ENCODE measurements around the gene UBASH3B.
A peak's percentile ranks its signal among the peaks of the same experiment; 100 is the strongest.
"Not testable (repeated sequence)": the region's sequence is repeated elsewhere in the genome, so short reads cannot be mapped to it uniquely, and the experiment has no call there.

The UBASH3B gene

DNA sequence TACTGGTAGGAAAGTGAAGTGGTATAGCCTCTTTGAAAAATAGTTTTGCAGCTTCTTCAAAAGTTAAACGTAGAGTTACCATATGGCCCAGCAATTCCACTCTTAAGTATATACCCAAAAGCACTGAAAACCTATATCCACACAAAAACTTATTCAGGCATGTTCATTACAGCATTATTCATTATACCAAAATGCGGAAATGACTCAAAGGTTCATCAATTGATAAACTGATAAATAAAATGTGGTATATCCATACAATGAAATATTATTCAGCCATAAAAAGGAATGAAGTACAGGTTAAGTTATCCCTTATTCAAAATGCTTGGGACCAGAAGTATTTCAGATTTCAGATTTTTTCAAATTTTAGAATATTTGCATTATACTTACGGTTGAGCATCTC is 35.8 kb upstream of the UBASH3B start:
- no peak for DNase-seq (ENCODE audit: low spot score)
- in situ Hi-C loops (cut with MboI; ENCODE audit: low sequenced_read_pairs, unreplicated experiment): loop anchor here (25.0 kb wide), 1 partner anchor 393 kb away; no protein-coding TSS in a partner anchor
- TF ChIP-seq, protein P1, sequence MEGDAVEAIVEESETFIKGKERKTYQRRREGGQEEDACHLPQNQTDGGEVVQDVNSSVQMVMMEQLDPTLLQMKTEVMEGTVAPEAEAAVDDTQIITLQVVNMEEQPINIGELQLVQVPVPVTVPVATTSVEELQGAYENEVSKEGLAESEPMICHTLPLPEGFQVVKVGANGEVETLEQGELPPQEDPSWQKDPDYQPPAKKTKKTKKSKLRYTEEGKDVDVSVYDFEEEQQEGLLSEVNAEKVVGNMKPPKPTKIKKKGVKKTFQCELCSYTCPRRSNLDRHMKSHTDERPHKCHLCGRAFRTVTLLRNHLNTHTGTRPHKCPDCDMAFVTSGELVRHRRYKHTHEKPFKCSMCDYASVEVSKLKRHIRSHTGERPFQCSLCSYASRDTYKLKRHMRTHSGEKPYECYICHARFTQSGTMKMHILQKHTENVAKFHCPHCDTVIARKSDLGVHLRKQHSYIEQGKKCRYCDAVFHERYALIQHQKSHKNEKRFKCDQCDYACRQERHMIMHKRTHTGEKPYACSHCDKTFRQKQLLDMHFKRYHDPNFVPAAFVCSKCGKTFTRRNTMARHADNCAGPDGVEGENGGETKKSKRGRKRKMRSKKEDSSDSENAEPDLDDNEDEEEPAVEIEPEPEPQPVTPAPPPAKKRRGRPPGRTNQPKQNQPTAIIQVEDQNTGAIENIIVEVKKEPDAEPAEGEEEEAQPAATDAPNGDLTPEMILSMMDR (IDR thresholded peaks at IDR 0.05; ENCODE audit: borderline replicate concordance, control extremely low read depth, extremely low read depth, insufficient read depth, missing control alignments): no peak

DNA sequence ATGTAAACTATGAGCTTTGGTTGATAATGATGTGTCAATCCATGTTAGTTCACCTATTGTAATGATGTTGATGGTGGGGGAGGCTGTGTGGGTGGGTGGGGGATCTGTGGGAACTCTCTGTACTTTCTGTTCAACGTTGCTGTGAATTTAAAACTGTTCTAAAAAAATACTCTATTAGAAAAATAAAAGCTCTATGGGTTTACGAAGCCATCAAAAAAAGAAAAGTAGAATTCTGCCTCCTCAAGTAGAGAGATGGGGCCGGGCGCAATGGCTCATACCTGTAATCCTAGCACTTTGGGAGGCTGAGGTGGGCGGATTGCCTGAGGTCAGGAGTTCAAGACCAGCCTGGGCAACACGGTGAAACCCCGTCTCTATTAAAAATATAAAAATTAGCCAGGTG is 30.0 kb upstream of the UBASH3B start:
- in situ Hi-C loops (cut with MboI; ENCODE audit: low sequenced_read_pairs, unreplicated experiment); DNase-seq (ENCODE audit: low spot score): not testable (repeated sequence)

DNA sequence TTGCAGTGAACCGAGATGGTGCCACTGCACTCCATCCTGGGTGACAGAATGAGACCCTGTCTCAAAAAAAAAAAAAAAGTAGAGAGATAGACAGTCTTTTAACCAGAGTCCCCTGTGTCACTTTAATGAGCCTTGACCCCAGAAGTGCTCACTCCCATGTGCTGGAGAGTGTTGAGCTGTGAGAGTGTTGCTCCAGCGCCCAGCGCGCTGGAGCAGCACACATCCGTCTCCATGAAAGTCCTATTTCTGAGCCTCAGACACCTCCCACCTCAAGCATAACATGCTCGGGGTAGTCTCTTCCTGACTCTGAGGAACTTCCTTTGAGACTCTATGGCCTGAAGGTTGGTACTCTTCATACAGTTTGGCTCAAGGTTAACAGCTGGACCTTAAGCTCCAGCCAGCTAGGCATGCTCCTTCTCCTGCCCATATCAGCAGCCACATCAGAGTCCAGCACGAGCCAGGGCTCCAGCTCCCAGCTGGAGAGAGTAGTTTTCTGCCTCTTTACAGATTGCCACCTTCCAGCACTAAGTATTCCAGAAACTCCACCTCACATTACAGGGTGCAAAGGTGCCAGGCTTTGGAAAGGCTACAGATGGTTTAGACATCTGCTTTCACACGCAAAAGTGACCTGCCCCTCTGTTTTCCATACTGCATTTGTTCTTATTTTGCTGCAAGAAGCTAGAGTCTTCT is 29.4 kb upstream of the UBASH3B start:
- TF ChIP-seq, protein P1 (IDR thresholded peaks at IDR 0.05; ENCODE audit: borderline replicate concordance, control extremely low read depth, extremely low read depth, insufficient read depth, missing control alignments): no peak
- DNase-seq (ENCODE audit: low spot score): no peak
- in situ Hi-C loops (cut with MboI; ENCODE audit: low sequenced_read_pairs, unreplicated experiment): no loop called here

DNA sequence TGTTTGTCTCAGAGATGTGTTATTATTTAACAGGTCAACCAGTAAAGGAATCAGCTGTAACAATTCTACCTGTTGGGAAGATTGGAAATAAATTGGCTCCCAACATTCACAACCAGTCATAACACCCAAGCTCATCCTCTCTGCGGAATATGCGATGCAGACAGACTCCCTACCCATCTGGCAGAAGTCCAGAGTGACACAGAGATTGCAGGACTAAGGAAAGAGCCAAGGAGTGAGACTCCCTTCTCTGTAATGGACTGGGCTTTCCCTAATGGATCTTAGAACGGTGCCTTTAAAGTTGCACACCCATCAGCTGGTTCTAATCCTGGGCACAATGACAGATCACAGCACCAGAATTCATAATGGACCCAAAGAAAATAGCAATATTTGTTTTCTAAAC is 27.8 kb upstream of the UBASH3B start:
- DNase-seq (ENCODE audit: low spot score): no peak
- TF ChIP-seq, protein P1 (IDR thresholded peaks at IDR 0.05; ENCODE audit: borderline replicate concordance, control extremely low read depth, extremely low read depth, insufficient read depth, missing control alignments): no peak
- in situ Hi-C loops (cut with MboI; ENCODE audit: low sequenced_read_pairs, unreplicated experiment): no loop called here

DNA sequence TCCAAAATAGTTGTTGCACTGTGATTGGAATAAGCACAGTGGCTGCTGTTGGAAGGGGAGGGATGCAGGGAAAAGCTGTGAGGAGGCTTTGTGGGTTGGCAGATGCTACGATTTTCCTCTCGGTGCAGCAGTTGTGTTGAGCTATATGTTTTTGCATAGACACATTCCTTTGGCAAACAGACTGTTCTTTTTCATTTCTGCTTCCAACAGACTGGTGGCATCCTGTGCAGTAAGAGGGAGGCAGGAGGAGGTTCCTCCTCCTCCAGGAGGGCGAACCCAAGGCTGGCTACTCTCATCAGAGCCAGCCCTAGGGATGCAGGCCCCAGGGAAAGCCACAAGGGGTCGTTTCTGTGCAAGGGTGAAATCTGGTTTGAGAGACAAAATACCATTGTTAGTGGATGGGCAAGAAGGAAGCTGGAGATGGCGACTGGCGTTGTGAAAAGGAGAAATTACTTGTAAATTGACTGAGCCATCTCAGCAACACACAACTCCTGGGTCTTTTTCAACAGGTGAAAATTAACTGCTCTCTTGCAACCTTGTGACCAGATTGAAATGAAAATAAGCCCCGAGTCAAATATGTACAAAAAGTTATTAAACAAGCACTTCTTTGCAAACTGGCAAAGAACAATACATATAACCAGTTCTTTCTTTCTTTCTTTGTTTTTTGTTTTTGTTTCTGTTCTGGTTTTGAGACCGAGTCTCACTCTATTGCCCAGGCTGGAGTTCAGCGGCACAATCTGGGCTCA is 26.5 kb upstream of the UBASH3B start:
- in situ Hi-C loops (cut with MboI; ENCODE audit: low sequenced_read_pairs, unreplicated experiment): no loop called here
- TF ChIP-seq, protein P1 (IDR thresholded peaks at IDR 0.05; ENCODE audit: borderline replicate concordance, control extremely low read depth, extremely low read depth, insufficient read depth, missing control alignments): peak; percentile 71

DNA sequence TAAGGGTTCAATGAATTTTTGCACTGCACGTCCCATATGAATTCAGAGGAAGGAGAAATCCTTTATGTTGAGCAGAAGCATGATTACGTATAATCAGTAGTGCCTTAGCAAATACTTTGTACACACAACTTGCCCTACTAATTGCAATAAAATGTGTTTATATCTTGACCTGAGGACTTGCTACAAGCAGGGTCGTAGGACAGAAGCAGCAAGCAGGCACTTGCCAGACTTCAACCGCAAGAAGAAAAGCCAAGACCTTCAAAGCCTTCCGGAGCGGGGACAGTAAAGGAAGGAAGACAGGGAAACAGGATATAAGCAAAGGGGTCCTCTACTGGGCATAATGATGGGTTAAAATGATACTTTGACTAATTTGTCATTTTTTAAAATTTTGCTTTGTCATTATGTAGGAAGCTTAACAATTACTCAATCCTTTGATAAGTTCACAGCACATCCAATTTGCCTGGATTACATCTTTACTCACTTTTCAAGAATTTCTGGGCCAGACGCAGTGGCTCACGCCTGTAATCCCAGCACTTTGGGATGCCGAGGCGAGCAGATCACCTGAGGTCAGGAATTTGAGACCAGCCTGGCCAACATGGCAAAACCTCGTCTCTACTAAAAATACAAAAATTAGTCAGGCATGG is 23.2 kb upstream of the UBASH3B start:
- in situ Hi-C loops (cut with MboI; ENCODE audit: low sequenced_read_pairs, unreplicated experiment): loop anchor here (10.0 kb wide), 1 partner anchor 122 kb away; no protein-coding TSS in a partner anchor
- TF ChIP-seq, protein P1 (IDR thresholded peaks at IDR 0.05; ENCODE audit: borderline replicate concordance, control extremely low read depth, extremely low read depth, insufficient read depth, missing control alignments): no peak
- no peak for DNase-seq (ENCODE audit: low spot score)

More for the DNA sequence above, 26.5 kb upstream of the UBASH3B start:
- DNase-seq (ENCODE audit: low spot score): peak; percentile 70

Data from GM13976 (cell line).